GM19324 (cell line): ENCODE measurements around the gene POC5.

Experiments used
- ATAC-seq: cut with Tn5 transposase; IDR thresholded peaks from one replicate; pipeline ENCODE4 v1.9.1; 2021; ENCODE audit warnings: mild to moderate bottlenecking, moderate library complexity; ENCODE audit not compliant: unreplicated experiment, low FRiP score

Gene POC5

DNA sequence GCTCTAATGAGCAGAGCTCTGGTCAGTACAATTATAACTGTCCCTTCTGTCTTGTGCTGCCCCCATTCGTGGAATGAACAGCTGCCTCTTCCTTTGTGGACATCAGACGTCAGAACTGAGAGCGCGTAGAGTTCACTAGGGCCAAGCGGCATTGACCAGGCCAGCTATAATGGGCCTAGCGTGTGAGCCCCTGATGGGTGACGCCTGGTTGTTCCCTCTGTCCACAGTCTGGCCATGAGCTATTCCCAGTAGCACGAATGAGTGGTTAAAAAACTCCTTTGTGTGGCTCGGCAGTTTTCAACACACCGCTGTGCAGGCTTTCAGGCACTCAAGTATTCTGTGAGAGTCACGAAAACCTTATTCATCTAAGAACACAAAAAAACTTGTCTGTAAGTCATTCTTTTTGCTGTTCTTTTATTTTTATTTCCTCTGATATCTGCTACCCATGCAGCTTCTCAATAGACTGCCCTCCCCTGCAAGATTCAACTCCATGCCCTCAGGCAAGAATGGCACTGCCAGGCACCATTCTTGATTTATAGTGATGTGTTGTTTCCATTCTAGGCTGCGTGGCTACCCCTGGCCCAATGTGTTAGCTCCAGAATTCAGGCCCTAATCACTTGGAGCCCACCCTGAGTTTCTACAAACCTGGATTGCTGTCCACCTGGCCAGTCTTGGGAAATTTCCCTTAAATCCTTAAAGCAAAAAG is 53.5 kb downstream of the POC5 start:
- ATAC-seq: no peak

DNA sequence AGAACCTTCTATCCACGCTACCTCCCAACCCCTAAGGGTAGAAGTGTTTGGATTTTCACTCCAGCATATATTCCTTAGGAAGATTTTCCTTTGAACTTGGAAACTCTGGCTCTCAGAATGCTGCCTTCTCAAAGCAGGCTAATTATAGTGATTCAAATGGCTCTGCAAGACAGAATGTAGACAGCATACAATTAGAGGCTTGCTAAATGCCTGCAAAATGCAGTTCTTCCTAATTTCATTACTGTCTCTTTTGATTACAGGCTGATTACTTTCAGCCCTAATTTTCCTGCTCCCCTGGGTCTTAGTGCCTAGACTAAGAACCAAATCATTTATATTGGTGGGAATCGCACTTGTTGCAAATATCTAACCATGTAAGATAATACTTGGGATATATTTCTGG is 55.2 kb downstream of the POC5 start:
- no peak for ATAC-seq

DNA sequence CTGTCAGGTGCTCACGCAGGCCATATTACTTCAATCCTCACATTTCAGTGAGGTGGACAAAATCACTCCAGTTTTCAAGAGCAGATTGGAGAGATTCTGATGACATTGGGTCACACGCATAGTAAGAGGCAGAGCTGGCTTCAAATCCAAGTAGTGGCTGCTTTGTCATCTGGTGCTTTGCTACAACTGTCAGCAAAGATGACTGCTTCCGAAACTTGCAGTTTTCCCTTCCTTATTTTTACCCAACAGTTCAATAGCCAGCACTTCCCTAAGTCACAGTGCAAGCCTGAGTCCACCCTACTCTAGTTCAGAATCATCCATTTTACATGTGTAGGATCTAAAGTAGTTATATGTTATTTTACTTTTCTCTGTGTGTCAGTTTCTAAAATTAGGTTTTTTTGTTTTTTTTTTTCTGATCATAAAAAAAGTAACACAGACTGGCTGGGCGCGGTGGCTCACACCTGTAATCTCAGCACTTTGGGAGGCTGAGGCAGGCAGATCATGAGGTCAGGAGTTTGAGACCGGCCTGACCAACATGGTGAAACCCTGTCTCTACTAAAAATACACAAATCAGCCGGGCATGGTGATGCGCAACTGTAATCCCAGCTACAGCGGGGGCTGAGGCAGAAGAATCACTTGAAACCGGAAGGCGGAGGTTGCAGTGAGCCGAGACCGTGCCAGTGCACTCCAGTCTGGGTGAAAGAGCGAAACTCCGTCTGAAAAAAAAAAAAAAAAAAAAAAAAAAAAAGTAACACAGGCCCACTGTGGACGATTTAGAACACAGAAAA is 56.4 kb downstream of the POC5 start:
- peak; percentile 77 for ATAC-seq

DNA sequence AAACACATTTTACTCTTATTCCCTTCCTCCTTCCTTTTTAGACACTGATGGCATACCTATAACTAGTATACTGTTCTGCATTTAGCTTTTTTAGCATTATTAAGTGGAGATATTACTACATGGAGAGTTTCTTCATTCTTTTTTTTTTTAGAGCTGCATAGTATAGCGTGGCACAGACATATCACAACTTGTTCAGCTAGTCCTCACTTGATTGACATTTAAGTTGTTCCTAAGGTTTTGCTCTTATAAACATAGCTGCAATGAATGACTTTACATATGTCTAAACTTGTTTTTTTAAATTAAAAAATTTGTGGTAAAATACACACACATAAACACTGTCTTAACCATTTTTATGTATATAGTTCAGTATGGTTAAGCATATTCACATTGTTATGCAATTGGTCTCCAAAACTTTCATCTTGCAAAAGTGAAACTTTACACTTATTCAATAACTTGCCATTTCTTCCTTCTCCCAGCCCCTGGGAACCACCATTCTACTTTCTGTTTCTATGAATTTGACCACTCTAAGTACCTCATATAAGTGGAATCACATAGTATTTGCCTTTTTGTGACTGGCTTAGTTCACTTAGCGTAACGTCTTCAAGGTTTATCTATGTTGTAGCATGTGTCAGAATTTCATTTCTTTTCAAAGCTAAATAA is 57.3 kb downstream of the POC5 start:
- ATAC-seq: peak; percentile 25

DNA sequence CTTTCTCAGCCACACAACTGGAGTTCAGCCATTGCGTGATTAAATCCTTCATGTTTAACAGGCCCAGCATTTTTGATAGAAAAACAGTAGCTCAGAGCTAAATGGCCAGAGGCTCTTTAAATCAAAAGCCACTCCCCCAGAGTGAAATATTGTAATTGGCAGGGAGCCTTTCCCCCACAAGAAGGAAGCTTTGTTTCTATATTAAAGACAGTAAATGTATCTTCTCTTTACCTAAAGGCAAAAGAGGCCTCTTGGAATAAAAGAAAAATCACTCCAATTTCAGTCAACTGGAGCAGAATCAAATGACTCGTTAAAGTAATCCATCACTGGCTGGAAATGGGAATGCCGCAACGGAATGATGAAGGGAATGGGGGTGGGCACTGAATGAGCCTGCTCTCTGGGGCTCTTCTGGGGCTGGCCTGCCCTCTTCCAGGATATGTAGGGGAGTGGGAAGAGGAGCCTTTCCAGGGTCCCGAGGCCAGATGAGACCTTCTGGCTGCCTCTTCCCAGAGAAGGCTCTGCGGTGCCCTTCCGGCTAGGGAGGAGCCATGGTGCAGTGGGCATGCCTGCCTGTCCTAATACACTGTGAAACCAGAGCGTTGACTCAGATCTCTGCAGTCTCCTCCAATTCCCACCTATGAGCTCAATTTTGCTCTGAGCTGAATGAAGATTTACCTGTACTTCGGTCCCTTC is 60.8 kb downstream of the POC5 start:
- ATAC-seq: no peak

DNA sequence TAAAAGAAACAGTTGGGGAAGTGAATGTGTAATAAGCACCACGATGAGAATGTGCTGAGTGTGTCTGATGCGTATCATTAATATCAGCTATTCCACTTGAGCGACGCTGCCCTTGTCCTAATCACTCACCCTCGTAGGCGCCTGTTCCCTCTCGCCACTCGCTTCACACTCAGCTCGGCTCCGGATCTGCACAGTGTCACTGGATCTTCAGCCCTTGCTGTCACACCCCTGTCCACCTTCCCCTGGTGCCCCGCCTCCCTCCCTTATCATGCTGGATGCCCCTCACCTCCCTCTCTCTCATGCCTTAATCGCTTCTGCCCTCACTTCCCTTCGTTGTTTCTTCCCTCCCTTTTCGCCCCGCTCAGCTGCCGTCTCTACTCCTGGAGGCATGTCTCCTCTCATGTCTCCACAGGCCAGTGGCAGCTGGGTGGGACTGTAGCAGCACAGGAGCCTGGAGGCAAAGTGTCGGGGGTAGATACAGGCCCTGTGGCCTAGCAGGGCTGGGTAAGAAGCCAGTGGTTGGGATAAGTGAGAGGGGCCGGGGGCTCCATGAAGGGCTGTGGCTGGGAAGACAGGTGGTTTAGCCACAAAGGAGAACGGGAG is 62.4 kb downstream of the POC5 start:
- no peak for ATAC-seq

DNA sequence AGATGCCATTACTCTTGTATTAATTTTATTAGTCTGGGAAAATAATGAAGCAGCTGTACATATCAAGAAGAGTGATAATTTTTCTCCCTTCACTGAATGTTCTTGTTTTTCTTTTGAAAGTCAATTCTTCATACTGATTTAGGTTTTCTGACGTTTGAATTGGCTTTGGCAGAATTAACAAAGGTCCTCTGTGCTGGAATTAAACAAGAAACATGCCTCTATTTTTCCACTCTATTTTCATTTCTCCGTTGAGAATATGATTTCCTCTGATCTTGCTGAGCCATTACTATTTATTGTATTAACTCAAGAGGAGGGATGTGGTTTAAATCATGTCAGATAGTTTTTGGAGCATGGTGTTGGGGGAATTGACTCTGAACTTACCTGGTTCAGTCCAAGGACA is 63.7 kb downstream of the POC5 start:
- no peak for ATAC-seq

DNA sequence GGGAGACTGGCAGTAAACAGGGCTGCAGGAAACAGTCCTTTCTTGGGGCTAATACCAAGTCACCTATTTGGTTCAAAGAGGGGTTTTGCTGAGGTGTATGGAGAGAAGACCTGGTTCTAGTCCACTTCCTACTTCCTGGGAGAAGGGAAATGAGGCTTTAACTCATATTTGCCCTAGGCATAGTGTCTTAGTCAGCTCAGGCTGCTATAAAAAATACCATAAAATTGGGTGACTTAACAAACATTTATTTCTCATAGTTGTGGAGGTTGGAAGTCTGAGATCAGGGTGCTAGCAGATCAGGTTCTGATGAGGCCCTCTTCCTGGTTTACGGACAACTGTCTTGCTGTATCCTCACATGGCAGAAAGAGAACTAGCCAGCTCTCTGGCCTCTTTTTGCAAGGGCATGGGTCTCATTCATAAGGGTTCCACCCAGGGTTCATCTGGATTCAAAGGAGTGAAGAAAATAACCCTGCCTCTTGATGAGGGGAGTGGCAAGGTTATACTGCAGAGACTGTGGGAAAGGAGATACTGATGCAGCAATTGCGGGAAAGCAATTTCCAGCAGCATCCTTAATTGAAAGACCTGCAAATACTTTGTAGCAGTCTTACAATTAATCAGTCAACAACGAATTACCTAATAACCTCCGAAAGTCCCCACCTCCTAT is 65.5 kb downstream of the POC5 start:
- ATAC-seq: no peak

DNA sequence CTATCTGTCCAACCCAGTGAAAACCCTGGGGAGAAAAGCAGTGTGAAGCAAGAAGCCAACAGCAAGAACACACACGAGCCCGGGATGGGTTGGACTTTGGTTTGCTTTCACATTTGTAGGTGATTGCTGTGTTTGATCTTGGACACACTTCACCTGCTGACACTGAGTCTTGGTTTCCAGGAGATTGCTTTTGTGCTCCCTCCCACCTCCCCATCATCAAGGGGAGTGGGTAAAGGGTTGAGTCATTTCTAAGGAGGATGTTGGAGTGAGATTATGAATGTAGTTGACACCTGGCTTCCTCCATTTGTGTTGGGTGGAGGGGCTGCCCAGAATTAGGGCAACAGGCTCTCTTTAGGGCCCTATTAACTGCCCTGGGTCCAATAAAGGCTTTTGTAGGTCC is 68.5 kb downstream of the POC5 start:
- ATAC-seq: no peak

DNA sequence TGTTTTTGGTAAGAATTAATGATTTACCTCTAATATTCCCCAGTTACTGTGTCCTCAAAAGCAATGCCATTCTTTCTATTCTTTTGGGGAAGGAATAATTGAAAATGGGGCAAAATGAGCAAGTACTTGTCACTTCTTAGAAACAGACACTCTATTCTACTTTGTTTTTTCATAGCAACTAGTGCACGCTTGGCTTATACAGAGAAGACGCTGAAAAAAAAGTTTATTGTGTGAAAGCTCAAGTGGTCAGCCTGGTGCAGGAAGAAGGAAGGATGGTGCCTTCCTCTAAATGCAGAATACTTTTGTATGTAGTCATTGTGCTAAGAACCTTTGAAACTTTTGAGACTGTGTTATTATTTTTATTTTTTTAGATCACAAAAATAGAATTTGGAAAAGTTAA is 76.4 kb downstream of the POC5 start:
- ATAC-seq: no peak

DNA sequence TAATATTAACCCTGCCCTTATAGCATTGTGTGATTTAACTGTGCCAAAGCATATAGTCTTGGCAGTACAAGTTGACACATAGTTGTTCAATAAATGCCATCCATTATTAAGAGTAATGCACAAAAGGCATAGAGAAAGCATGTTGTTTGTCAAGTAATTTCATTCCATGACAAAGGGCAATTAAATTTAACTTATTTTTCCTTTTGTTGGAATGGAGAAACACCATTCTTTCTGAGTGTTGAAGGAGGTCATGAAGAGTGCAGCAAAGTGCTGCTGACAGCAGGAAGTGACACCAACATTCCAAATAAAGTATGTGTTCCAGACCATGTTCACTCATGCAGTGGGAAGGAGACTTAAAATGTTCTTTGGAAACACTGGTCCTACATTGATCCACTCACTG is 76.8 kb downstream of the POC5 start:
- no peak for ATAC-seq

DNA sequence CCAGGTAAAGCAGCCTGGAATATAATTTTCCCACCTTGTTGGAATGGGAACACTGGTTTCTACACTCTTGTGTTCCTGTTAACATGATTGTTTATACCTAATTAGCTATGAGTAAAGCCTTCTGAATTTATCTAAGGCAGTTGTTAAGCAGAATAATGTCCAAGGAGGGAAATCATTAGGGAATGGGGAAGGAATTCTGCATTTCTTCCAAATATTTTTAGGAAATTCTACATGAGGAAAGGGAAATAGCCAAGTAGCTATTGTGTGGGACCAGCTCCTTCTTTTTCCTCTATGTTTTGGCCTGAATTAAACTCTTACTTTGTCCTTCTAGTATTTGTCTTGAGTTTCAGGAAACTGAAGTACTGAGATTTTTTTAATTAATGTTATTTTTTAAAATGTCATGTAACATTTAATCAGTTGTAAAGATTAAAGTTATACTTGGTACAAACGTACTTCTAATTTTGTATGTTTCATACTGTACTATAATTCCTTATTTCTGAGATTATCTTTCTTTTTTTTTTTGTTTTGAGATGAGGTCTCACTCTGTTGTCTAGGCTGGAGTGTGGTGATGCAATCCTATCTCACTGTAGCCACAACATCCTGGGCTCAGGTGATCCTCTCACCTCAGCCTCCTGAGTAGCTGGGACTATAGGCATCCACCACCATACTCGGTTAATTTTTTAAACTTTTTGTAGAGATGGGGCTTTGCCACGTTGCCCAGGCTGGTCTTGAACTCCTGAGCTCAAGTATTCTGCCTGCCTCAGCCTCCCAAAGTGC is 77.5 kb downstream of the POC5 start:
- no peak for ATAC-seq

DNA sequence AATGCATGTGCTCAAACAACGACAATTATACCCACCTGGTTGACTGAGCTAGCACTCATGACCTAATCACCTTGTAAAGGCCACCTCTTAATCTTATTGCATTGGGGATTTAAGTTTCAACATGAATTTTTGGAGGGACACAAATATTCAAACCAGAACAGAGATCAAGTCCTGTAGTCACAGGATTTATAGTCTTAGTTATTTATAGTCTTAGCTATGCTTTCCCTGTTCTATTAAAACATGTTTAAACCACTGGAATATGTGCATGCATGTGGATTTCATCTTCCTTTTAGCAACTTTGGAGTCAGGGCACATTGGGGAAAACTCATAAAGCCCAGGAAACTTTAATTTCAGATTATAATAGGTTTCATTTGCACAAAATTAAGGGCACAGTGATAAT is 79.3 kb downstream of the POC5 start:
- ATAC-seq: no peak

DNA sequence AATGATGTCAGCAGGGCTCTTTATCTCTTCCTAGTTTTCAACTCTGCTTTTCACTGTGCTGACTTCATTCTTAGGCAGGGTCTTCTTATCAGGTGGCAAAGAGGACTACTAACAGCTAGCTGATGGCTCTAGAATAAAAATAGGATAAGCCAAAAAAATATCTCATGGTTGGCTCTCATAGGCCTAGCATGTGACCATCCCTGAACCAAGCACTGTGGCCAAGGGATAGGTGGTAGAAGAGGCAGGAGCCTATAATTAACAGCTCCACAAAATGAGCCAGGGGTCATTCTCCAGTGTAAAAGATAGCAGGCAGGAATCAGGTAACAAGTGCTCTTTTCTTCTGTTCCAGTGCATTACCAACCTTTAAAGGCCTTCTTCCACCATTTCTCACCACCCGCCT is 84.9 kb downstream of the POC5 start:
- no peak for ATAC-seq

DNA sequence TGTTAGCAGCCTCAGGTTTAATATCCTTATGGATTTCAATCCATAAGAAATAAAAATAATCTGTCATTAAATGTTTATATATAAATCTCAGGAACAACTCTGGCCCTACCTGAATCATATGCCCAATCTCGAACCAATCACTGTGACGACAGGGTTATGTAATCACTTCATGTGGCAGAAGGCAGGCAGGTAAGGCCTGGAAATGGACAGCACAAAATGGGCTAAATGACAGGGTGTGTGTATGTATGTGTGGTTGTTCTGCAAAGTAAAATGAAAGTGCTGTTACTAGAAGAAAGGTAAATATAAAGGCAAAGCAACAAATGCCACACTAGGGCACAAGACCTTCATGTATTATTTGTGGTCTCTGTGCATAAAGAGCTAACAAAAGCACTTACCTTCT is 86.4 kb downstream of the POC5 start:
- ATAC-seq: no peak

DNA sequence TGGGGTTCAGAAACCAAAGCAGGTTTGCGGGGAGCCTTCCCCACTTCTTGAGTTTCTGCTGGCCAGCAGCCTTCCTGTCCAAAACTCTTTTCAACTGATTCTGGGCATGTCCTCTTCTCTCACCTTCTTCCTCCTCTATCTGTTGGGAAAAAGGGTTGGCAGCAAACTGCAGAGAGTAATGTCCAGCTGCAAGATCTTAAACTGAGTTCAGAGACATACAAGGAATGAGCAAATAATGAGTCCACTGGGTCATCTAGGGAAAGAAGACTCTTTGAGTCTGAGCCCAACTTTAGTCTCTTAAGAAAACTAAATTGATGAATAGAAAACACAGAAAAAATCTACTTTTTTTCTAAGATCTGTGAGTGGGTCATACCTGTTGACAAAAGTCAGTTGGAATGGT is 89.4 kb downstream of the POC5 start:
- no peak for ATAC-seq

DNA sequence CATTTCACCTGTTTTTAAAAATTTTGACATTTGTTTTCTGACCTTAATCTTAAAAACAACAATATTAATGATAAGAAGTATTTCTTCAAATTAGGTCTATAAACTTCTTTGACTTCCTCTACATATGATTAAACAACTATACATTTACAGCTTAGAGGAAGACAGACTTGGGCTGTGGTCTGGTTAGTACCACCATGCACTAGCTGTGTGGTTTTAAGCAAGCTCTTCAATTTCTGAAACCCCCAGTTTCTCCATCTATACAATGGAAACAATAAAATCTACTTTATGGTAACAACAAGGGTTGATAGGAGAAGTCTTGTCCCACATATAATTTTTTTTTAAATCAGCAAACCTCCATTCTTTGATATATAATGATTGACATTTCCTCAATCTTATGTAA is 90.3 kb downstream of the POC5 start:
- ATAC-seq: no peak
